Natural killer cell (primary cell): ENCODE measurements around the gene ATRNL1. TPM values are rescaled to one million over a fixed set of nuclear protein-coding genes. Genes with fewer than 3 reads are reported as not detected.
"Not testable (repeated sequence)": the region's sequence is repeated elsewhere in the genome, so short reads cannot be mapped to it uniquely, and the experiment has no call there.

Experiments
- ATAC-seq, 3 donors: fragments of 150-1000 bp in 2 of 3; fragments of 200-7000 bp in 1 of 3; cut with Tn5 transposase; 1 replicate in 1 of 3; 2 replicates in 2 of 3; pipeline ENCODE4 v1.10.0; 2021; ENCODE audit warnings: mild to moderate bottlenecking in 2 of 3, moderate library complexity in 2 of 3
- DNase-seq, 2 donors: peaks; one replicate each; pipeline versions ENCODE4 v3.0.0 to v3.0.0-alpha.2; 2013 to 2021; ENCODE audit warnings: mixed read lengths in 1 of 2
- H3K27ac ChIP-seq: one replicate; pipeline ENCODE4 v1.5.1; 2013; ENCODE audit warnings: mild to moderate bottlenecking, low read length
- H3K27me3 ChIP-seq: one replicate; pipeline ENCODE4 v1.6.1; 2013; ENCODE audit warnings: low read length; ENCODE audit not compliant: control insufficient read depth, insufficient read depth
- H3K36me3 ChIP-seq: one replicate; pipeline ENCODE4 v1.6.1; 2013; ENCODE audit warnings: low read length; ENCODE audit not compliant: control insufficient read depth, insufficient read depth
- H3K4me1 ChIP-seq: one replicate; pipeline ENCODE4 v1.6.1; 2013; ENCODE audit warnings: low read length; ENCODE audit not compliant: control insufficient read depth, insufficient read depth
- H3K4me3 ChIP-seq: one replicate; pipeline ENCODE4 v1.5.1; 2013; ENCODE audit warnings: low read length
- H3K9me3 ChIP-seq: one replicate; pipeline ENCODE4 v1.6.1; 2013; ENCODE audit warnings: low read length; ENCODE audit not compliant: control insufficient read depth, insufficient read depth
- H3K27ac Mint-ChIP-seq, 2 donors: one replicate each; pipeline ENCODE4 v1.8.0; 2022; ENCODE audit warnings: mild to moderate bottlenecking in 2 of 2, mixed read lengths in 2 of 2, moderate library complexity in 1 of 2
- H3K27me3 Mint-ChIP-seq, 2 donors: one replicate each; pipeline ENCODE4 v1.8.0; 2022; ENCODE audit warnings: low read depth in 2 of 2, mixed read lengths in 2 of 2
- H3K36me3 Mint-ChIP-seq: one replicate; pipeline ENCODE4 v1.8.0; 2022; ENCODE audit warnings: mixed read lengths
- H3K4me1 Mint-ChIP-seq, 2 donors: one replicate each; pipeline ENCODE4 v1.8.0; 2022; ENCODE audit warnings: mixed read lengths in 2 of 2
- H3K4me3 Mint-ChIP-seq: one replicate; pipeline ENCODE4 v1.8.0; 2022; ENCODE audit warnings: mild to moderate bottlenecking, moderate library complexity, mixed read lengths
- H3K9me3 Mint-ChIP-seq, 2 donors: one replicate each; pipeline ENCODE4 v1.8.0; 2022; ENCODE audit warnings: mixed read lengths in 2 of 2
- WGBS: methylation state at CpG from one replicate; pipeline ENCODE4 v1.1.7; 2013; ENCODE audit warnings: missing lambda C conversion rate; ENCODE audit not compliant: insufficient coverage; 5-methylcytosine and 5-hydroxymethylcytosine counted together
- intact Hi-C: fragments of 100-400 bp; cut with micrococcal nuclease; formaldehyde crosslinking; loops from one replicate; pipeline ENCODE4 v1.14.2; 2022
- total RNA-seq, 4 donors: library from RNA; stranded (reverse); fragments of 120-200 nt in 1 of 4; gene quantifications; one replicate each; pipeline versions ENCODE4 v1.2.3 to v1.2.4, GENCODE V29; 2013 to 2022
- TF ChIP-seq, protein P1 (sequence below): fragments of 200-600 bp; IDR thresholded peaks from one replicate; pipeline ENCODE4 v1.8.0; 2022; ENCODE audit warnings: antibody characterized with exemption

The ATRNL1 gene
- total RNA-seq, 3 donors from 2014 or later (not counting 1 experiment from before 2014, with no cell fraction given), result not detected

DNA sequence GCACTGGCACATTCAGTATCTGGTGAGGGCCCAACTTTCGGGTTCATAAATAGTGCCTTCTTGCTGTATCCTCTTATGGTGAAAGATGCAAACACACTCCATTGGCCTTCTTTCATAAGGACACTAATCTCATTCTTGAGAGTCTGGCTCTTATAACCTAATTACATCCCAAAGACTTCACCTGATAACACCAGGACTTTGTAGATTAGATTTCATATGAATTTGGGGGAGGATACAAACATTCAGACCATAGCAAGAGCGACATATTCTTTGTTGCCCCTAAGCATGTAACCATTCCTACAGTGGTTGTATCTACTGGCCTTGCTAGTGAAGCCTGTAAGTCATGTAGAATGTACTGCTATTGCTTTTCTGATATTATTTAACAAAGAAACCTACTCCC is 654.6 kb downstream of the ATRNL1 start:
- H3K9me3 Mint-ChIP-seq, result no peaks in the 10 kb centered on the region
- H3K9me3 ChIP-seq, result no peaks in the 10 kb centered on the region
- no peak overlapping the region for H3K27ac ChIP-seq
- ATAC-seq (no peak), DNase-seq (no peak)
- H3K36me3 Mint-ChIP-seq, result no peaks in the 10 kb centered on the region
- WGBS, result 81% methylated on average over 2 of the region's 2 CpGs
- H3K4me1 Mint-ChIP-seq, result no peaks in the 10 kb centered on the region
- H3K4me3 ChIP-seq, result no peak overlapping the region
- no peak overlapping the region for H3K27ac Mint-ChIP-seq
- H3K27me3 ChIP-seq, result no peaks in the 10 kb centered on the region
- intact Hi-C loops, result loop anchor here (2.0 kb wide), 1 partner anchor 33 kb away; no protein-coding TSS in a partner anchor
- H3K4me1 ChIP-seq, result no peaks in the 10 kb centered on the region
- no peaks in the 10 kb centered on the region for H3K36me3 ChIP-seq
- TF ChIP-seq, protein P1, sequence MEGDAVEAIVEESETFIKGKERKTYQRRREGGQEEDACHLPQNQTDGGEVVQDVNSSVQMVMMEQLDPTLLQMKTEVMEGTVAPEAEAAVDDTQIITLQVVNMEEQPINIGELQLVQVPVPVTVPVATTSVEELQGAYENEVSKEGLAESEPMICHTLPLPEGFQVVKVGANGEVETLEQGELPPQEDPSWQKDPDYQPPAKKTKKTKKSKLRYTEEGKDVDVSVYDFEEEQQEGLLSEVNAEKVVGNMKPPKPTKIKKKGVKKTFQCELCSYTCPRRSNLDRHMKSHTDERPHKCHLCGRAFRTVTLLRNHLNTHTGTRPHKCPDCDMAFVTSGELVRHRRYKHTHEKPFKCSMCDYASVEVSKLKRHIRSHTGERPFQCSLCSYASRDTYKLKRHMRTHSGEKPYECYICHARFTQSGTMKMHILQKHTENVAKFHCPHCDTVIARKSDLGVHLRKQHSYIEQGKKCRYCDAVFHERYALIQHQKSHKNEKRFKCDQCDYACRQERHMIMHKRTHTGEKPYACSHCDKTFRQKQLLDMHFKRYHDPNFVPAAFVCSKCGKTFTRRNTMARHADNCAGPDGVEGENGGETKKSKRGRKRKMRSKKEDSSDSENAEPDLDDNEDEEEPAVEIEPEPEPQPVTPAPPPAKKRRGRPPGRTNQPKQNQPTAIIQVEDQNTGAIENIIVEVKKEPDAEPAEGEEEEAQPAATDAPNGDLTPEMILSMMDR, result no peak
- H3K4me3 Mint-ChIP-seq, result no peak overlapping the region
- no peaks in the 10 kb centered on the region for H3K27me3 Mint-ChIP-seq

DNA sequence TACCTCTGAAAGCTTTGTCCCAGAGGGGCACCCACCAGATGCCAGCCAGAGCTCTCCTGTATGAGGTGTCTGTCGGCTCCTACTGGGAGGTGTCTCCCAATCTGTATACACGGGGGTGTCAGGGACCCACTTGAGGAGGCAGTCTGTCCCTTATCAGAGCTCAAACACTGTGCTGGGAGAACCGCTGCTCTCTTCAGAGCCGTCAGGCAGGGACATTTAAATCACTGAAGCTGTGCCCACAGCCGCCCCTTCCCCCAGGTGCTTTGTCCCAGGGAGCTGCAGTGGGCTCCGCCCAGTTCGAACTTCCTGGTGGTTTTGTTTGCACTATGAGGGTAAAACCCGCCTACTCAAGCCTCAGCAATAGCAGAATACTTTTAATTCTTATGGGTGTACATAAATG is 665.3 kb downstream of the ATRNL1 start:
- peaks cover 10 to 19% of the 10 kb centered on the region in 2 donors for H3K9me3 Mint-ChIP-seq
- H3K4me1 Mint-ChIP-seq, H3K4me3 Mint-ChIP-seq, H3K9me3 ChIP-seq, H3K27me3 Mint-ChIP-seq, H3K36me3 Mint-ChIP-seq, H3K27ac Mint-ChIP-seq, H3K27me3 ChIP-seq, H3K4me1 ChIP-seq, intact Hi-C loops, DNase-seq, H3K36me3 ChIP-seq, H3K27ac ChIP-seq, ATAC-seq, H3K4me3 ChIP-seq: not testable (repeated sequence)
- WGBS, result 61% methylated on average over 5 of the region's 8 CpGs

DNA sequence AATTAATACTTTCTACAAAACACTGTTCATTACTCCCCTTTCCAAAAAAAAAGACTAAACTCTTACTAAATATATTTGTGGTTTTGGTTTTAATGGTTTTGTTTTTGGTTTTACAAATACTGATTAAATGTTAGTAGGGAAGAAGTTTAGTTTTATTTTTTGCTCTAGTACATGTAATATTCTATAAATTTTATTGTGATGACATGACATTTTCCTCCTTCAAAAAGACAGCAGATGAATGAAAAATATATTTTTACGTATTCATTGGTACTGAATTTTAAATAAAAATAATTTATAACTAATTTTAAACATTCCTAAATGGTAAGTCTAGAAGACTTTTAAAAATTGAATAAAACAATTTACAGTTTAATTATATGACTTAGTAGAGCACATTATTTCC is 667.0 kb downstream of the ATRNL1 start:
- no peaks in the 10 kb centered on the region for H3K27me3 ChIP-seq
- no peaks in the 10 kb centered on the region for H3K36me3 ChIP-seq
- TF ChIP-seq, protein P1, result no peak
- Mint-ChIP-seq H3K27ac (no peak overlapping the region), H3K9me3 (peaks cover 10 to 19% of the 10 kb centered on the region in 2 donors), H3K4me1 (no peaks in the 10 kb centered on the region), H3K4me3 (no peak overlapping the region), H3K36me3 (no peaks in the 10 kb centered on the region), H3K27me3 (no peaks in the 10 kb centered on the region)
- H3K4me1 ChIP-seq, result no peaks in the 10 kb centered on the region
- intact Hi-C loops, result no loop called here
- ATAC-seq (no peak), DNase-seq (no peak)
- WGBS, result no CpG with 5 or more reads among the region's 1 CpG
- H3K9me3 ChIP-seq, result no peaks in the 10 kb centered on the region
- H3K27ac ChIP-seq, result no peak overlapping the region
- no peak overlapping the region for H3K4me3 ChIP-seq

DNA sequence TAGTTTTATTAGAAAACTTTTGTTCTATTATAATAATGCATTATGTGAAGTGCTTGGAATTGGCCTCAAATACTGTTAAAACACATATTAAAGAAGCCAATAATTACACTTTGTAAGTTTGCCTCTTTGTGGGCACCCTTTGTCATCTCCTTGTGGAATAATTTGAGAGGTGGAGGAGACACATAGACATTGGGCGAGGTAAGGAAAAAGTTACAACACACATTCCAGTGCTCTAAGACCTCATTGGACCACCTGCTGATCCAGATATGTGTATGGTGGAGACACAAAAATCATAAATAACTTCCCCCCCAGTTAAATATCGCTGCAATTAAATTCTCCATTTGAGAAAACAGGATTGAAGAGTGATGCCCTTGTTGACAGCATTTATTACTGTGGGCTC is 668.0 kb downstream of the ATRNL1 start:
- Histone ChIP-seq H3K4me1 (no peaks in the 10 kb centered on the region), H3K4me3 (no peak overlapping the region), H3K9me3 (no peaks in the 10 kb centered on the region), H3K27ac (no peak overlapping the region), H3K36me3 (no peaks in the 10 kb centered on the region), H3K27me3 (no peaks in the 10 kb centered on the region)
- no peak overlapping the region for H3K4me3 Mint-ChIP-seq
- ATAC-seq, result no peak
- no peaks in the 10 kb centered on the region for H3K27me3 Mint-ChIP-seq
- intact Hi-C loops, result no loop called here
- no peak for DNase-seq
- no peak overlapping the region for H3K27ac Mint-ChIP-seq
- H3K36me3 Mint-ChIP-seq, result no peaks in the 10 kb centered on the region
- H3K9me3 Mint-ChIP-seq, result peaks cover 9 to 14% of the 10 kb centered on the region in 2 donors
- no CpG with 5 or more reads among the region's 2 CpGs for WGBS
- H3K4me1 Mint-ChIP-seq, result no peaks in the 10 kb centered on the region
- TF ChIP-seq, protein P1, result no peak
